ENCODE measurements around the gene BMPR1B.

Gene BMPR1B

GRCh38 chr4:95049551-95050233, 291.9 kb downstream of the BMPR1B start:
- TF ChIP-seq CTCF (IDR thresholded peaks at IDR 0.05; ENCODE audit: borderline replicate concordance, extremely low read depth, low read length, poor library complexity, severe bottlenecking): no peak
- TF ChIP-seq EZH2 (IDR thresholded peaks at IDR 0.05; ENCODE audit: borderline replicate concordance, low read depth, low read length, severe bottlenecking): no peak
- Histone ChIP-seq H3K9ac (ENCODE audit: low read depth, low read length) (no peak overlapping the region), H3K4me2 (ENCODE audit: insufficient read depth, low read length) (no peak overlapping the region), H3K4me3 (ENCODE audit: low read depth in 1 of 2, low read length in 2 of 2) (no peak overlapping the region), H4K20me1 (ENCODE audit: insufficient read depth, low read length) (no peaks in the 10 kb centered on the region), H3K27ac (ENCODE audit: low read length) (no peak overlapping the region), H3K36me3 (ENCODE audit: insufficient read depth, low read length) (no peaks in the 10 kb centered on the region), H3K79me2 (ENCODE audit: insufficient read depth, low read length) (no peaks in the 10 kb centered on the region), H3K9me3 (ENCODE audit: insufficient read depth, low read length, severe bottlenecking) (no peaks in the 10 kb centered on the region), H3K4me1 (ENCODE audit: insufficient read depth, low read length) (peaks cover 29% of the 10 kb centered on the region), H3K27me3 (ENCODE audit: insufficient read depth, low read length, poor library complexity) (no peaks in the 10 kb centered on the region), H2AFZ (ENCODE audit: low read depth, low read length) (no peak overlapping the region)
- DNase-seq: no peak
- ATAC-seq (ENCODE audit: insufficient read depth, low read depth): no peak

GRCh38 chr4:95050980-95051701, 293.4 kb downstream of the BMPR1B start:
- no peaks in the 10 kb centered on the region for H3K36me3 ChIP-seq (ENCODE audit: insufficient read depth, low read length)
- no peaks in the 10 kb centered on the region for H3K79me2 ChIP-seq (ENCODE audit: insufficient read depth, low read length)
- peak overlapping the region; percentile 43; the same call in 1 of the 2 replicates for H3K4me2 ChIP-seq (ENCODE audit: insufficient read depth, low read length)
- DNase-seq: peak; percentile 56
- no peaks in the 10 kb centered on the region for H4K20me1 ChIP-seq (ENCODE audit: insufficient read depth, low read length)
- H3K9ac ChIP-seq (ENCODE audit: low read depth, low read length): no peak overlapping the region; the same call in 1 of the 2 replicates
- H3K4me1 ChIP-seq (ENCODE audit: insufficient read depth, low read length): peaks cover 44% of the 10 kb centered on the region
- peak overlapping the region; percentile 66; the same call in 1 of the 2 replicates for H3K27ac ChIP-seq (ENCODE audit: low read length)
- peak; percentile 82 for ATAC-seq (ENCODE audit: insufficient read depth, low read depth)
- no peak for TF ChIP-seq EZH2 (IDR thresholded peaks at IDR 0.05; ENCODE audit: borderline replicate concordance, low read depth, low read length, severe bottlenecking)
- TF ChIP-seq CTCF (IDR thresholded peaks at IDR 0.05; ENCODE audit: borderline replicate concordance, extremely low read depth, low read length, poor library complexity, severe bottlenecking): no peak
- peak overlapping the region; percentile 64 for H2AFZ ChIP-seq (ENCODE audit: low read depth, low read length)
- H3K27me3 ChIP-seq (ENCODE audit: insufficient read depth, low read length, poor library complexity): no peaks in the 10 kb centered on the region
- no peaks in the 10 kb centered on the region for H3K9me3 ChIP-seq (ENCODE audit: insufficient read depth, low read length, severe bottlenecking)
- H3K4me3 ChIP-seq (ENCODE audit: low read depth in 1 of 2, low read length in 2 of 2): no peak overlapping the region

GRCh38 chr4:95051702-95052020, 293.9 kb downstream of the BMPR1B start:
- Histone ChIP-seq H3K4me1 (ENCODE audit: insufficient read depth, low read length) (peaks cover 49% of the 10 kb centered on the region), H3K27me3 (ENCODE audit: insufficient read depth, low read length, poor library complexity) (no peaks in the 10 kb centered on the region), H3K4me3 (ENCODE audit: low read depth in 1 of 2, low read length in 2 of 2) (no peak overlapping the region), H4K20me1 (ENCODE audit: insufficient read depth, low read length) (no peaks in the 10 kb centered on the region), H2AFZ (ENCODE audit: low read depth, low read length) (peak overlapping the region; percentile 64), H3K4me2 (ENCODE audit: insufficient read depth, low read length) (peak overlapping the region; percentile 43; the same call in 1 of the 2 replicates), H3K9ac (ENCODE audit: low read depth, low read length) (no peak overlapping the region; the same call in 1 of the 2 replicates), H3K27ac (ENCODE audit: low read length) (peak overlapping the region; percentile 66; the same call in 1 of the 2 replicates), H3K79me2 (ENCODE audit: insufficient read depth, low read length) (no peaks in the 10 kb centered on the region), H3K36me3 (ENCODE audit: insufficient read depth, low read length) (no peaks in the 10 kb centered on the region), H3K9me3 (ENCODE audit: insufficient read depth, low read length, severe bottlenecking) (no peaks in the 10 kb centered on the region)
- no peak for TF ChIP-seq EZH2 (IDR thresholded peaks at IDR 0.05; ENCODE audit: borderline replicate concordance, low read depth, low read length, severe bottlenecking)
- TF ChIP-seq CTCF (IDR thresholded peaks at IDR 0.05; ENCODE audit: borderline replicate concordance, extremely low read depth, low read length, poor library complexity, severe bottlenecking): no peak
- ATAC-seq (ENCODE audit: insufficient read depth, low read depth) (no peak; the same call in 1 of the 3 replicates), DNase-seq (no peak)

All from DND-41 (cell line).